Dendritic cell treated with granulocyte-macrophage colony-stimulating factor and Interleukin-4, amounts not matched to agents 40 ng/mL and 50 ng/mL, for 4 days (primary cell): ENCODE results near the gene SIGLEC9.

Experiments
- H3K27ac Mint-ChIP-seq: one replicate; pipeline ENCODE4 v1.8.0; 2022; ENCODE audit warnings: mild to moderate bottlenecking, mixed read lengths
- H3K27me3 Mint-ChIP-seq: one replicate; pipeline ENCODE4 v1.8.0; 2022; ENCODE audit warnings: mild to moderate bottlenecking, mixed read lengths
- H3K36me3 Mint-ChIP-seq: one replicate; pipeline ENCODE4 v1.8.0; 2022; ENCODE audit warnings: low read depth, mixed read lengths
- H3K4me1 Mint-ChIP-seq: one replicate; pipeline ENCODE4 v1.8.0; 2022; ENCODE audit warnings: low read depth, mixed read lengths
- H3K4me3 Mint-ChIP-seq: one replicate; pipeline ENCODE4 v1.8.0; 2022; ENCODE audit warnings: mild to moderate bottlenecking, moderate library complexity, mixed read lengths
- H3K9me3 Mint-ChIP-seq: one replicate; pipeline ENCODE4 v1.8.0; 2022; ENCODE audit warnings: mixed read lengths
- intact Hi-C: fragments of 100-400 bp; cut with micrococcal nuclease; formaldehyde crosslinking; loops from one replicate; pipeline ENCODE4 v1.15.0; 2022

Gene SIGLEC9

GRCh38 chr19:51122112-51122981 is 2.4 kb upstream of the SIGLEC9 start:
- peaks cover 94% of the 10 kb centered on the region for H3K4me1 Mint-ChIP-seq
- no peaks in the 10 kb centered on the region for H3K27me3 Mint-ChIP-seq
- peak overlapping the region; percentile 97 for H3K27ac Mint-ChIP-seq
- H3K9me3 Mint-ChIP-seq = no peaks in the 10 kb centered on the region
- peaks cover 27% of the 10 kb centered on the region for H3K36me3 Mint-ChIP-seq
- H3K4me3 Mint-ChIP-seq = peak overlapping the region; percentile 88
- intact Hi-C loops = loop anchor here (2.0 kb wide), 1 partner anchor 14 kb away; no protein-coding TSS in a partner anchor

- Mint-ChIP-seq H3K9me3 (no peaks in the 10 kb centered on the region), H3K4me3 (peak overlapping the region; percentile 88), H3K27me3 (no peaks in the 10 kb centered on the region), H3K27ac (peak overlapping the region; percentile 97), H3K36me3 (peaks cover 38% of the 10 kb centered on the region), H3K4me1 (peaks cover 99% of the 10 kb centered on the region)
- intact Hi-C loops = loop anchor here (2.0 kb wide), 1 partner anchor 13 kb away; no protein-coding TSS in a partner anchor
Observed at GRCh38 chr19:51123381-51123800, 1.3 kb upstream of the SIGLEC9 start.

- H3K4me1 Mint-ChIP-seq = peaks cover 99% of the 10 kb centered on the region
- intact Hi-C loops = loop anchor here (2.0 kb wide), 2 partner anchors 13 to 15 kb away; partner anchors contain the start of gene CTU1
- peak overlapping the region; percentile 88 for H3K4me3 Mint-ChIP-seq
- H3K36me3 Mint-ChIP-seq = peaks cover 42% of the 10 kb centered on the region
- no peaks in the 10 kb centered on the region for H3K27me3 Mint-ChIP-seq
- peak overlapping the region; percentile 97 for H3K27ac Mint-ChIP-seq
- no peaks in the 10 kb centered on the region for H3K9me3 Mint-ChIP-seq
Observed at GRCh38 chr19:51123802-51124201, 904 bp upstream of the SIGLEC9 start.

DNA sequence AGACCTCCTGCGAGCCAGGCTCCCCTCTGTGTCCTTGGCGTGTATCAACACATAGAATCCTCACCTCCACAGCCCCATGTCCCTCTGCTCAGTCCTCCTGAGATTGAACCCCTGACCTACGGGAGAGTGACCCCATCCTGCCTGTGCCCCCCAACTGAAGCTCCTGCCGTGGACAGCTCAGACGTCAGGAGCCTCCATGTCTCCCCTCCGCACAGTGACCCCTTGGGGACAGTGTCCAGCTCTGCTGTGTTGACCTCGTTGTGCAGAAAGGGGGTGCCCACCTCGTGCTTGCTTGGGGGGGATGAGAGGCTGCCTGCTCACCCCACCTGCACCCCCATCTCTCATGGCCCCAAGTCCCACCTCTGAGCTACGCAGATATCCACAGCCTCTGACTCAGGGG is 490 bp upstream of the SIGLEC9 start:
- Mint-ChIP-seq H3K9me3 (no peaks in the 10 kb centered on the region), H3K4me3 (peak overlapping the region; percentile 88), H3K27ac (peak overlapping the region; percentile 97), H3K27me3 (no peaks in the 10 kb centered on the region), H3K4me1 (peaks cover 99% of the 10 kb centered on the region), H3K36me3 (peaks cover 46% of the 10 kb centered on the region)
- intact Hi-C loops = loop anchor here (2.0 kb wide), 1 partner anchor 15 kb away; the partner anchor contains the start of gene CTU1

DNA sequence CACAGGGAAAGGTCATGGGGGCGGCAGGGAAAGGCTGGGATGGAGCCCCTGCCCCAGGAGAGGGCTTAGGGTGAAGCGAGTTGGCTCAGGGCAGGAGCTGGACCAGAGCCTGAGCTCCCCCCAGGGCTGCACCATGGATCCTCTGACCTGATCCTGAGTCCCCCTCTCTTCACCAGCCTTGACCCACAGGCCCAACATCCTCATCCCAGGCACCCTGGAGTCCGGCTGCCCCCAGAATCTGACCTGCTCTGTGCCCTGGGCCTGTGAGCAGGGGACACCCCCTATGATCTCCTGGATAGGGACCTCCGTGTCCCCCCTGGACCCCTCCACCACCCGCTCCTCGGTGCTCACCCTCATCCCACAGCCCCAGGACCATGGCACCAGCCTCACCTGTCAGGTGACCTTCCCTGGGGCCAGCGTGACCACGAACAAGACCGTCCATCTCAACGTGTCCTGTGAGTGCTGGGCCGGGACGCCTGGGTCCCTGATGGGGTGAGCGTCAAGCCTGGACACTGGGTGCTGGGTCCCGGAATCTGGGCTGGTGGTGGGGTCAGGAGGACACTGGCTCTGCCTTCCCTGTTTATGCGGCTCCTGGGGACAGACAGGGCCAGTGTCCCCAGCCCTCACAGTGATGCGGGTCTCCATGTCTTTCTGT is 842 bp downstream of the SIGLEC9 start:
- Mint-ChIP-seq H3K27ac (peak overlapping the region; percentile 97), H3K4me3 (peak overlapping the region; percentile 88)

DNA sequence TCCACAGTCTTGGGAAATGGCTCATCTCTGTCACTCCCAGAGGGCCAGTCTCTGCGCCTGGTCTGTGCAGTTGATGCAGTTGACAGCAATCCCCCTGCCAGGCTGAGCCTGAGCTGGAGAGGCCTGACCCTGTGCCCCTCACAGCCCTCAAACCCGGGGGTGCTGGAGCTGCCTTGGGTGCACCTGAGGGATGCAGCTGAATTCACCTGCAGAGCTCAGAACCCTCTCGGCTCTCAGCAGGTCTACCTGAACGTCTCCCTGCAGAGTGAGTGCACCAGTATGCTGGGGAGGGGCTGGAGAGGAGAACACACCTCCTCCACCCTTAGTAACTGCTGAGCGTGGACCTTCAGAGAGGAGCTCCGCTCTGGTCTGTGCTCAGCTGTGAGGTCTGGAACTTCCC is 2.3 kb downstream of the SIGLEC9 start:
- H3K27ac Mint-ChIP-seq = peak overlapping the region; percentile 97
- peaks cover 67% of the 10 kb centered on the region for H3K36me3 Mint-ChIP-seq
- H3K4me1 Mint-ChIP-seq = peaks cover 95% of the 10 kb centered on the region
- H3K9me3 Mint-ChIP-seq = no peaks in the 10 kb centered on the region
- H3K4me3 Mint-ChIP-seq = peak overlapping the region; percentile 88
- no peaks in the 10 kb centered on the region for H3K27me3 Mint-ChIP-seq
- intact Hi-C loops = no loop called here

More for the DNA sequence above, 842 bp downstream of the SIGLEC9 start:
- intact Hi-C loops = loop anchor here (2.0 kb wide), 1 partner anchor 17 kb away; the partner anchor contains the start of gene CTU1
- H3K27me3 Mint-ChIP-seq = no peaks in the 10 kb centered on the region
- peaks cover 97% of the 10 kb centered on the region for H3K4me1 Mint-ChIP-seq
- peaks cover 59% of the 10 kb centered on the region for H3K36me3 Mint-ChIP-seq
- H3K9me3 Mint-ChIP-seq = no peaks in the 10 kb centered on the region

DNA sequence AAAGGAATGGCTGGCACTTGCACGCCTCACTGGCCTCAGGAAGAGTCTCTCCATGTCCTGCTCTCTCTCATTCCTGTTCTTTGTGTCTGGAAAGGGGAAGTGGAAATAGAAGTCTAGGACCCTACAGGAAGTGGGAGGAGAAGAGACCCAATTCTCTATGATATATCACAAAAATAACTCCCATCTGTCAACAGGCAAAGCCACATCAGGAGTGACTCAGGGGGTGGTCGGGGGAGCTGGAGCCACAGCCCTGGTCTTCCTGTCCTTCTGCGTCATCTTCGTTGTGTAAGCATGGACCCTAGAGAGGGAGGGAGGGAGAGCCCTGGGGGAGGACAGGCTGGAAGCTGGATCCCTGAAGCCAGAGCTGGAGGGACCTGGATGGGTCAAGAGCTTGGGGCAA is 3.0 kb downstream of the SIGLEC9 start:
- Mint-ChIP-seq H3K4me1 (peaks cover 95% of the 10 kb centered on the region), H3K4me3 (peak overlapping the region; percentile 88)

DNA sequence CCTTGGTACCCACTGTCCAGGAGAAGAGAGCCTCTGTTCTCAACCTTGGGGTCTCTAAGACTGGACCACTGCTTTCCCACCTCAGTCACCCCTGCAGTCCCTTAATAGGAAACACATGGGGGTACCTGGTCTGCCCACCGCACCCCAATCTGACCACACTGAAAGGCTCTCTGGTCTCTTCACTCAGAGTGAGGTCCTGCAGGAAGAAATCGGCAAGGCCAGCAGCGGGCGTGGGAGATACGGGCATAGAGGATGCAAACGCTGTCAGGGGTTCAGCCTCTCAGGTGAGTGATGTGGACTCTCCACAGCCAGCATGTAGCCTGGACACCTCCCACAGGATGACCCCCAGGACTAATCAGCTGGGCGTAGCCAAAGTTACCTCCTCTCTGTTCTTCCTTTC is 3.5 kb downstream of the SIGLEC9 start:
- peaks cover 67% of the 10 kb centered on the region for H3K36me3 Mint-ChIP-seq
- intact Hi-C loops = no loop called here
- H3K27me3 Mint-ChIP-seq = no peaks in the 10 kb centered on the region
- H3K4me1 Mint-ChIP-seq = peaks cover 90% of the 10 kb centered on the region
- H3K27ac Mint-ChIP-seq = peak overlapping the region; percentile 97
- no peaks in the 10 kb centered on the region for H3K9me3 Mint-ChIP-seq
- peak overlapping the region; percentile 88 for H3K4me3 Mint-ChIP-seq

More for the DNA sequence above, 3.0 kb downstream of the SIGLEC9 start:
- Mint-ChIP-seq H3K9me3 (no peaks in the 10 kb centered on the region), H3K36me3 (peaks cover 67% of the 10 kb centered on the region), H3K27me3 (no peaks in the 10 kb centered on the region), H3K27ac (peak overlapping the region; percentile 97)
- intact Hi-C loops = no loop called here

DNA sequence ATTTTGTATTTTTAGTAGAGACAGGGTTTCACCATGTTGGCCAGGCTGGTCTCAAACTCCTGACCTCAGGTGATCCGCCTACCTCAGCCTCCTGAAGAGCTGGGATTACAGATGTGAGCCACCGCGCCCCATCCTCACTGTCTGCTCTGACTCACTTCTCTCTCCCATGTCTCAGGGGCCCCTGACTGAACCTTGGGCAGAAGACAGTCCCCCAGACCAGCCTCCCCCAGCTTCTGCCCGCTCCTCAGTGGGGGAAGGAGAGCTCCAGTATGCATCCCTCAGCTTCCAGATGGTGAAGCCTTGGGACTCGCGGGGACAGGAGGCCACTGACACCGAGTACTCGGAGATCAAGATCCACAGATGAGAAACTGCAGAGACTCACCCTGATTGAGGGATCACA is 5.0 kb downstream of the SIGLEC9 start:
- Mint-ChIP-seq H3K4me3 (peak overlapping the region; percentile 50), H3K27me3 (no peaks in the 10 kb centered on the region), H3K27ac (peak overlapping the region; percentile 97), H3K4me1 (peaks cover 85% of the 10 kb centered on the region), H3K9me3 (no peaks in the 10 kb centered on the region), H3K36me3 (peaks cover 69% of the 10 kb centered on the region)
- intact Hi-C loops = no loop called here

DNA sequence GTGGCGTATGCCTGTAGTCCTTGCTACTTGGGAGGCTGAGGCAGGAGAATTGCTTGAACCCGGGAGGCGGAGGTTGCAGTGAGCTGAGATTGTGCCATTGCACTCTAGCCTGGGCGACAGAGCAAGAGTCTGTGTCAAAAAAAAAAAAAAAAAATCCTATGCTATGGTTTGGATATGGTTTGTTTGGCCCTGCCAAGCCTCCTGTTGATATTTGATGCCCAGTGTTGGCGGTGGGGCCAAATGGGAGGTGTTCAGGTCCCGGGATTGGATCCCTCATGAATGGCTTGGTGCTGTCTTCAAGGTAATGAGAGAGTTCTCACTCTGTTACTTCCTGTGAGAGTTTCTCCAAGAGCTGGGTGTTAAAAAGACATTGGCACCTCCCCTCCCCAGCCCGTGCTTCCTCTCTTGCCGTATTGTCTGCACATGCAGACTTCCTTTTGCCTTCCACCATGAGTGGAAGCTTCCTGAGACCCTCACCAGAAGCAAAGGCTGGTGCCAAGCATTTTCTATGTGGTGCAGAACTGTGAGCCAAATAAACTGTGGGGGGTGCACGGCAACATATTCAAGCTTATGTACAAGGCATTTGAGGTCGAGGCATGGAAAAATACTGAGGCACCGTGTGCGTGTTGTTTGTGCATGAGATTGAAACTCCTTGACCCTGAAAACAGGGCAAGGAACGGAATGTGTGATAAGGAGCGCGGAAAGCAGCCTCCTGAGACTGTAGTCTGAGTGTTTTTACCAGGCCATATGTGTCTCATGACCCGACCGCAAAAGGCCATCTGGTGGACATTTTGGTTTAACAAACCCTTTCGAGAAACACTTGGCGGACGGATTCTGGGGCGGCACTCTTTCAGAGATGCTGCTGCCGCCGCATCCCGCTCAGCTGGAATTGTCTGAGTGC is 7.3 kb downstream of the SIGLEC9 start:
- Mint-ChIP-seq H3K27ac (peak overlapping the region; percentile 79), H3K27me3 (no peaks in the 10 kb centered on the region), H3K4me1 (peaks cover 85% of the 10 kb centered on the region), H3K9me3 (no peaks in the 10 kb centered on the region), H3K4me3 (peak overlapping the region; percentile 34), H3K36me3 (peaks cover 57% of the 10 kb centered on the region)
- intact Hi-C loops = no loop called here

- intact Hi-C loops = no loop called here
- Mint-ChIP-seq H3K4me3 (no peak overlapping the region), H3K9me3 (no peaks in the 10 kb centered on the region), H3K27me3 (no peaks in the 10 kb centered on the region), H3K27ac (peak overlapping the region; percentile 98), H3K36me3 (peaks cover 49% of the 10 kb centered on the region), H3K4me1 (peaks cover 87% of the 10 kb centered on the region)
Observed at GRCh38 chr19:51135004-51135403, 10.3 kb downstream of the SIGLEC9 start.

- peaks cover 43% of the 10 kb centered on the region for H3K36me3 Mint-ChIP-seq
- no peaks in the 10 kb centered on the region for H3K27me3 Mint-ChIP-seq
- H3K9me3 Mint-ChIP-seq = no peaks in the 10 kb centered on the region
- peak overlapping the region; percentile 37 for H3K4me3 Mint-ChIP-seq
- intact Hi-C loops = loop anchor here (2.0 kb wide), 2 partner anchors 13 to 27 kb away; partner anchors contain the start of gene CTU1
- peaks cover 87% of the 10 kb centered on the region for H3K4me1 Mint-ChIP-seq
- H3K27ac Mint-ChIP-seq = peak overlapping the region; percentile 98
Observed at GRCh38 chr19:51135986-51136762, 11.5 kb downstream of the SIGLEC9 start.
